ENCODE measurements around the gene NFIB. TPM values are rescaled to one million over a fixed set of nuclear protein-coding genes. Genes with fewer than 3 reads are reported as not detected.

The NFIB gene
- total RNA-seq, 2 donors from 2014 or later = 53.0 to 54.0 TPM

- no peak for TF ChIP-seq CTCF (IDR thresholded peaks at IDR 0.05)
- H3K36me3 ChIP-seq = no peaks in the 10 kb centered on the region
- no peaks in the 10 kb centered on the region for H3K27me3 ChIP-seq
- no peak overlapping the region for H3K9ac ChIP-seq (ENCODE audit: low read depth in 2 of 2, low read length in 2 of 2)
- H3K9me3 ChIP-seq = no peaks in the 10 kb centered on the region
- H3K4me3 ChIP-seq = no peak overlapping the region
- no peak overlapping the region for H3K27ac ChIP-seq
- DNase-seq = no peak
- H3K4me1 ChIP-seq = no peaks in the 10 kb centered on the region
- intact Hi-C loops (cut with DNase I) = no loop called here
Observed at GRCh38 chr9:14084867-14085266, 229.1 kb downstream of the NFIB start.

GRCh38 chr9:14083366-14083765, 230.6 kb downstream of the NFIB start:
- intact Hi-C loops (cut with DNase I) = no loop called here
- DNase-seq = no peak
- no peak for TF ChIP-seq CTCF (IDR thresholded peaks at IDR 0.05)
- Histone ChIP-seq H3K27me3 (no peaks in the 10 kb centered on the region), H3K9me3 (no peaks in the 10 kb centered on the region), H3K4me1 (no peaks in the 10 kb centered on the region), H3K4me3 (no peak overlapping the region), H3K9ac (ENCODE audit: low read depth in 2 of 2, low read length in 2 of 2) (no peak overlapping the region), H3K36me3 (no peaks in the 10 kb centered on the region), H3K27ac (no peak overlapping the region)

GRCh38 chr9:14082732-14083131, 231.2 kb downstream of the NFIB start:
- H3K27ac ChIP-seq = no peak overlapping the region
- no peak overlapping the region for H3K4me3 ChIP-seq
- intact Hi-C loops (cut with DNase I) = no loop called here
- TF ChIP-seq CTCF (IDR thresholded peaks at IDR 0.05) = no peak
- H3K4me1 ChIP-seq = no peaks in the 10 kb centered on the region
- H3K27me3 ChIP-seq = no peaks in the 10 kb centered on the region
- H3K9ac ChIP-seq (ENCODE audit: low read depth in 2 of 2, low read length in 2 of 2) = no peak overlapping the region
- DNase-seq = no peak
- no peaks in the 10 kb centered on the region for H3K9me3 ChIP-seq
- no peaks in the 10 kb centered on the region for H3K36me3 ChIP-seq

- TF ChIP-seq CTCF (IDR thresholded peaks at IDR 0.05) = no peak
- Histone ChIP-seq H3K27me3 (no peaks in the 10 kb centered on the region), H3K36me3 (no peaks in the 10 kb centered on the region), H3K4me1 (no peaks in the 10 kb centered on the region), H3K9me3 (no peaks in the 10 kb centered on the region), H3K9ac (ENCODE audit: low read depth in 2 of 2, low read length in 2 of 2) (no peak overlapping the region), H3K4me3 (no peak overlapping the region), H3K27ac (no peak overlapping the region)
- intact Hi-C loops (cut with DNase I) = no loop called here
- no peak for DNase-seq
Observed at GRCh38 chr9:14081745-14082144, 232.2 kb downstream of the NFIB start.

GRCh38 chr9:14080959-14081542, 232.9 kb downstream of the NFIB start:
- Histone ChIP-seq H3K4me3 (no peak overlapping the region), H3K27me3 (no peaks in the 10 kb centered on the region), H3K9me3 (no peaks in the 10 kb centered on the region), H3K4me1 (no peaks in the 10 kb centered on the region), H3K27ac (no peak overlapping the region), H3K9ac (ENCODE audit: low read depth in 2 of 2, low read length in 2 of 2) (no peak overlapping the region), H3K36me3 (no peaks in the 10 kb centered on the region)
- no peak for TF ChIP-seq CTCF (IDR thresholded peaks at IDR 0.05)
- no peak for DNase-seq
- intact Hi-C loops (cut with DNase I) = no loop called here

Measured in colonic mucosa (tissue), 4 donors.